Activated CD4-positive, alpha-beta memory T cell treated with anti-CD3 and anti-CD28 coated beads for 36 hours (primary cell): ENCODE data around the gene RPS6KA1. TPM values are rescaled to one million over a fixed set of nuclear protein-coding genes. Genes with fewer than 3 reads are reported as not detected.
"Not testable (repeated sequence)": the region's sequence is repeated elsewhere in the genome, so short reads cannot be mapped to it uniquely, and the experiment has no call there.

Source experiments
- CTCF ChIA-PET: fragments of 350-600 bp; sonication (Branson Sonifier 250); formaldehyde crosslinking; loops from one replicate; lab custom pipeline; 2021; ENCODE audit warnings: antibody characterized with exemption, inconsistent platforms; lab: Charles Lee
- POLR2A ChIA-PET: fragments of 350-600 bp; sonication (Branson Sonifier 250); formaldehyde crosslinking; loops from one replicate; lab custom pipeline; 2021; ENCODE audit warnings: antibody characterized with exemption; lab: Charles Lee
- DNase-seq: peaks from one replicate; pipeline ENCODE4 v3.0.0-alpha.2; 2020
- H3K27ac Mint-ChIP-seq: one replicate; pipeline ENCODE4 v1.8.0; 2021; ENCODE audit warnings: mixed read lengths
- H3K27me3 Mint-ChIP-seq: one replicate; pipeline ENCODE4 v1.8.0; 2021; ENCODE audit warnings: mixed read lengths
- H3K36me3 Mint-ChIP-seq: one replicate; pipeline ENCODE4 v1.8.0; 2021; ENCODE audit warnings: mixed read lengths
- H3K4me1 Mint-ChIP-seq: one replicate; pipeline ENCODE4 v1.8.0; 2021; ENCODE audit warnings: low read depth, mixed read lengths
- H3K4me3 Mint-ChIP-seq: one replicate; pipeline ENCODE4 v1.8.0; 2021; ENCODE audit warnings: mild to moderate bottlenecking, mixed read lengths
- H3K9me3 Mint-ChIP-seq: one replicate; pipeline ENCODE4 v1.8.0; 2021; ENCODE audit warnings: mixed read lengths
- intact Hi-C: fragments of 100-400 bp; cut with micrococcal nuclease; formaldehyde crosslinking; loops from one replicate; pipeline ENCODE4 v1.15.1; 2023
- total RNA-seq, 2 experiments: library from RNA; stranded (reverse); gene quantifications; one replicate each; pipeline ENCODE4 v1.2.3, GENCODE V29; 2021

The RPS6KA1 gene
- total RNA-seq, result 100 to 1,000 TPM; 109 to 112 TPM

- POLR2A ChIA-PET, result interaction anchor here (1.4 to 3.4 kb wide), 3 partner anchors 10 to 30 kb away, joined by 3 to 25 read pairs (median 5); no protein-coding TSS in a partner anchor
- Mint-ChIP-seq H3K27ac (peak within 1 kb of the TSS; percentile 15), H3K9me3 (no peaks in the 10 kb centered on the region), H3K36me3 (no peaks in the 10 kb centered on the region), H3K4me3 (peak within 1 kb of the TSS; percentile 83), H3K4me1 (peaks cover 29% of the 10 kb centered on the region), H3K27me3 (no peaks in the 10 kb centered on the region)
- intact Hi-C loops, result loop anchor here (1.0 kb wide), 2 partner anchors 12 to 29 kb away; no protein-coding TSS in a partner anchor
- peak; percentile 68 for DNase-seq
- CTCF ChIA-PET, result interaction anchor here (1.0 to 10.8 kb wide), 4 partner anchors 9 to 29 kb away, joined by 3 to 127 read pairs (median 6); no protein-coding TSS in a partner anchor
Measured at GRCh38 chr1:26529655-26530409, at the start of gene RPS6KA1. Gene RPS6KA1 (plus strand): TSS chr1:26529761. CDS start chr1:26529921, 160 bp downstream.

- ChIA-PET CTCF (interaction anchor here (0.9 to 1.3 kb wide), 2 partner anchors 13 to 17 kb away, joined by 4 read pairs; no protein-coding TSS in a partner anchor), POLR2A (no interaction called here)
- Mint-ChIP-seq H3K4me1 (peaks cover 11% of the 10 kb centered on the region), H3K9me3 (no peaks in the 10 kb centered on the region), H3K27me3 (no peaks in the 10 kb centered on the region), H3K36me3 (peaks cover 2% of the 10 kb centered on the region), H3K27ac (peak overlapping the region; percentile 28), H3K4me3 (no peak overlapping the region)
- intact Hi-C loops, result no loop called here
- no peak for DNase-seq
Measured at GRCh38 chr1:26482921-26483320, 46.6 kb upstream of the RPS6KA1 start.

DNA sequence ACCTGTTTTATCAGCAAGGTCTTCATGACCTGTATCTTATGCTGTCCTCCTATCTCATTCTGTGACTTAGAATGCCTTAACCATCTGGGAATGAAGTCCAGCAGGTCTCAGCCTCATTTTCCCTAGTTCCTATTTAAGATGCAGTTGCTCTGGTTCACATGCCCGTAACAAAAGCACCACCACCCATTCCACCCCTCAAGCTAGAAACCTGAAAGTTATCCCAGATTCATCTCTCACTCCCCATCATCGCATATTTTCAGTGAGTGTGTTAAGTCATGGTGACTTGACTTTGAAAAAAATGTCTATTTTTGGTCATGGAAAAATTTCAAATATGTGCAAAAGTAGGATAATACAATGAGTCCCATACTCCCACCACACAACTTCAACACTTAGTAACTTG is 45.6 kb upstream of the RPS6KA1 start:
- ChIA-PET CTCF (interaction anchor here (0.9 to 1.3 kb wide), 2 partner anchors 14 to 16 kb away, joined by 4 read pairs; no protein-coding TSS in a partner anchor), POLR2A (no interaction called here)
- H3K27ac Mint-ChIP-seq, result no peak overlapping the region
- H3K4me3 Mint-ChIP-seq, result no peak overlapping the region
- H3K36me3 Mint-ChIP-seq, result no peaks in the 10 kb centered on the region
- intact Hi-C loops, result no loop called here
- DNase-seq, result no peak
- no peaks in the 10 kb centered on the region for H3K27me3 Mint-ChIP-seq
- H3K4me1 Mint-ChIP-seq, result peaks cover 11% of the 10 kb centered on the region
- no peaks in the 10 kb centered on the region for H3K9me3 Mint-ChIP-seq

DNA sequence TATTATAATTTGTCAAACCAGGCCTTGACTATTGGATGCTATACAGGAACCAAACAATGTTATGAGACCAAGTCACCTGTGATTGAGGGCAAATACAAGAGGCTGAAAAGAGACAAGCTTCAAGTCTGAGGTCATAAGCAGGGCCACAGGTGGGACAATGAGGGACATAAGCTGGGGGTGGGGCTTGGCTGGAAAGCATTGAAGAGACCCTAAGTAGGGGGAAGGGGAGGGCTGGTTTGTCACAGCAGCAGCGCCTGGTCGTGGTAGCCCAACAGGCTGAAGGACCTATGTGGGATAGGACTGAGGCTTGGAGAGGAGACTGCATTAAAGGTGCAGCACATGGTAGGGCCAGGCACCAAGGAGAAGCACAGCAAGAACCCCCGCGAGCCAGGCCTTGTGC is 39.4 kb upstream of the RPS6KA1 start:
- Mint-ChIP-seq H3K9me3 (no peaks in the 10 kb centered on the region), H3K27ac (no peak overlapping the region), H3K27me3 (no peaks in the 10 kb centered on the region), H3K36me3 (no peaks in the 10 kb centered on the region), H3K4me1 (no peaks in the 10 kb centered on the region), H3K4me3 (no peak overlapping the region)
- intact Hi-C loops, result no loop called here
- DNase-seq, result no peak
- POLR2A ChIA-PET, result interaction anchor here (2.6 kb wide), 1 partner anchor 10 kb away, joined by 9 read pairs; no protein-coding TSS in a partner anchor
- CTCF ChIA-PET, result interaction anchor here (1.4 to 3.1 kb wide), 2 partner anchors 10 to 49 kb away, joined by 3 to 13 read pairs; no protein-coding TSS in a partner anchor

DNA sequence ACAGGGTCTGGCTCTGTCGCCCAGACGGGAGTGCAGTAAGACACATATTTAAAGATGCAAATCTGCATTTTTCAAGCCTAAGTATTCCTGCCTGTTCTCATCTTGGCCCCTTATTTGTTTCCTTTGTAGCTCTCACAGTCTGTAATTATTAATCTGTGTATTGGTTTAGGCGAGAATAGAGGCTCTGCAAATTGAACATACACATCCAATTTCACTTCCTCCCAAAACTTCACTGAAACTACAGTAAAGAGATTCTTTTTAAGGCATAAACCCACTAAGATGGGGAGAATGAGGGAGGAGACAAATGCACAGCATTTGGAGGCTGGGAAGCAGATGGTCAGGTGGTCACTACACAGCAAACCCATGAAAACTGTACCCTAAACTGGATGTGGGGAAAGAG is 36.3 kb upstream of the RPS6KA1 start:
- intact Hi-C loops, result no loop called here
- no peaks in the 10 kb centered on the region for H3K4me1 Mint-ChIP-seq
- H3K36me3 Mint-ChIP-seq, result no peaks in the 10 kb centered on the region
- ChIA-PET POLR2A (no interaction called here), CTCF (no interaction called here)
- no peak for DNase-seq
- H3K4me3 Mint-ChIP-seq, result no peak overlapping the region
- no peaks in the 10 kb centered on the region for H3K9me3 Mint-ChIP-seq
- H3K27me3 Mint-ChIP-seq, result no peaks in the 10 kb centered on the region
- H3K27ac Mint-ChIP-seq, result no peak overlapping the region

DNA sequence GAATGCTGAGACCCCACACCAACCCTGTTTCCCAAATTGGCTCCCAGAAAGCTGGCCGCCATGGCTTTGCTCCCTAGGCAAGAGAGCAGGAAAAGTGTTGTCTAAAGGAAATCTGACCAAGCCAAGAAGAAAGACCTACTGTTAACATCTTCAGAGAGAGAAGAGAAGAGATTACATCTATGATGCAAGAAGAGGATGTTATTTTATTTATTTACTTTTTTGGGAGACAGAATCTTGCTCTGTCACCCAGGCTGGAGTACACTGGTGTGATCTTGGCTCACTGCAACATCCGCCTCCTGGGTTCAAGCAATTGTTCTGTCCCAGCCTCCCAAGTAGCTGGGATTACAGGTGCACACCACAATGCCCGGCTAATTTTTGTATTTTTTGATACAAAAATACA is 35.6 kb upstream of the RPS6KA1 start:
- ChIA-PET POLR2A (no interaction called here), CTCF (no interaction called here)
- intact Hi-C loops, result no loop called here
- DNase-seq, result no peak
- Mint-ChIP-seq H3K36me3 (no peaks in the 10 kb centered on the region), H3K27me3 (no peaks in the 10 kb centered on the region), H3K4me3 (no peak overlapping the region), H3K4me1 (peaks cover 2% of the 10 kb centered on the region), H3K9me3 (no peaks in the 10 kb centered on the region), H3K27ac (no peak overlapping the region)

DNA sequence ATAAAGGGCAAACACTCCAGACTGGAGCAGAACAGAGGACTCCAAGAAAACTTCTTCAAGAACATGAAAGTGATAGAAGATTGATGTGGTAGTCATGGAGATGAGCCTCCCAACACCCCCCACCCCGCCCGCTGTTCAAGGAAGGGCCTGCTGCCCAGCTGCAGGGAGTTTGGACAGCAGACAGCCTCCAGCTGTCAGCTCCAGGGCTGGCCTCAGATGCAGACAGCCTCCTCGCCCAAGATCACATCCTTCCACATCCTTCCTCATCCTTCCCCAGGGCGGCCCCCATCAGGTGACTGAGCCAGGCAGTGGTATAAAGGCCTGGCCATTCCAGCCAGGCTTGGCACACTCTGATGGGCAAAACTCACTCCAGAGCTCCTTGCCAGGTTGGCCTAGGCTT is 32.7 kb upstream of the RPS6KA1 start:
- H3K27ac Mint-ChIP-seq, result no peak overlapping the region
- ChIA-PET CTCF (interaction anchor here (0.9 to 1.5 kb wide), 2 partner anchors 22 to 42 kb away, joined by 3 read pairs; no protein-coding TSS in a partner anchor), POLR2A (no interaction called here)

DNA sequence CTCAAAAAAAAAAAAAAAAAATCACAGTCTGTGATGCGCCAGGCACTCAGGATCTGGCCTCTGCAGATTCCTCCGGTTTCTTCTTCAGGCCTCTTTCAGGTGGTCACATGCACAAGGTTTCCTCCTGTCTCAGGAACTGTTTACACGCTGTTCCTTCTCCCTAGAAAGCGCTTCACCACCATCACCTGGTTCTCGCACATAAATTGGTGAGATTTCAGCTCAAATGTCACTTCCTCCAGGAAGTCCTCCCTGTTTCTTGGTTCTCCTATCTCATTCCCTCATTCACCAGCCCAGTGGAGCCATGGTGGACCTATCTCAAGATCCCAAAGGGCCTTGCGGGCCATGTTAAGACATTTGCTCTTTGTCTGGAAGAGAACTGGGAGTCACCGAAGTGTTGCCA is 30.7 kb upstream of the RPS6KA1 start:
- no peak for DNase-seq
- Mint-ChIP-seq H3K36me3 (no peaks in the 10 kb centered on the region), H3K4me1 (peaks cover 8% of the 10 kb centered on the region), H3K4me3 (no peak overlapping the region), H3K27ac (no peak overlapping the region), H3K27me3 (no peaks in the 10 kb centered on the region), H3K9me3 (no peaks in the 10 kb centered on the region)
- ChIA-PET POLR2A (interaction anchor here (1.9 kb wide), 1 partner anchor 31 kb away, joined by 5 read pairs; the partner anchor contains the start of gene RPS6KA1), CTCF (interaction anchor here (1.8 to 4.8 kb wide), 3 partner anchors 29 to 56 kb away, joined by 4 to 81 read pairs (median 11); no protein-coding TSS in a partner anchor)
- intact Hi-C loops, result no loop called here

More for the DNA sequence above, 32.7 kb upstream of the RPS6KA1 start:
- no peak for DNase-seq
- peaks cover 6% of the 10 kb centered on the region for H3K4me1 Mint-ChIP-seq
- no peak overlapping the region for H3K4me3 Mint-ChIP-seq
- H3K9me3 Mint-ChIP-seq, result no peaks in the 10 kb centered on the region
- no peaks in the 10 kb centered on the region for H3K27me3 Mint-ChIP-seq
- intact Hi-C loops, result no loop called here
- H3K36me3 Mint-ChIP-seq, result no peaks in the 10 kb centered on the region

GRCh38 chr1:26500488-26501175 is 28.9 kb upstream of the RPS6KA1 start:
- H3K4me3 Mint-ChIP-seq, result peak overlapping the region; percentile 88
- no peaks in the 10 kb centered on the region for H3K27me3 Mint-ChIP-seq
- peaks cover 8% of the 10 kb centered on the region for H3K4me1 Mint-ChIP-seq
- ChIA-PET POLR2A (interaction anchor here (0.6 to 2.4 kb wide), 19 partner anchors 11 to 388 kb away, joined by 3 to 23 read pairs (median 5); partner anchors contain the start of genes CEP85, DHDDS, HMGN2 and PIGV), CTCF (interaction anchor here (0.6 to 4.8 kb wide), 38 partner anchors 11 to 378 kb away, joined by 3 to 81 read pairs (median 5); partner anchors contain the start of genes DHDDS, PIGV and RPS6KA1)
- intact Hi-C loops, result loop anchor here (1.0 to 2.0 kb wide), 5 partner anchors 28 to 290 kb away; partner anchors contain the start of genes HMGN2 and RPS6KA1
- H3K27ac Mint-ChIP-seq, result peak overlapping the region; percentile 93
- H3K36me3 Mint-ChIP-seq, result no peaks in the 10 kb centered on the region
- DNase-seq, result peak; percentile 93
- H3K9me3 Mint-ChIP-seq, result no peaks in the 10 kb centered on the region

DNA sequence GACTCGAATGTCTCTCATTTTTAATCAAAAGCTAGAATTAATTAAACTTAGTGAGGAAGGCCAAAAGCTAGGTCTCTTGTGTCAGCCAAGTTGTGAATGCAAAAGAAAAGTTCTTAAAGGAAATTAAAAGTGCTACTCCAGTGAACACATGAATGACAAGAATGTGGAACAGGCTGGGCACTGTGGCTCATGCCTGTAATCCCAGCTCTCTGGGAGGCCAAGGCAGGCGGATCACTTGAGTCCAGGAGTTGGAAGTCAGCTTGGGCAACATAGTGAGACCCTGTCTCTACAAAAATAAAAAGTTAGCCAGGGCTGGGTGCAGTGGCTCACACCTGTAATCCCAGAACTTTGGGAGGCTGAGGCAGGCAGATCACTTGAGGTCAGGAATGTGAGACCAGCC is 18.9 kb upstream of the RPS6KA1 start:
- H3K27me3 Mint-ChIP-seq, H3K27ac Mint-ChIP-seq, H3K36me3 Mint-ChIP-seq, H3K9me3 Mint-ChIP-seq, intact Hi-C loops, DNase-seq, H3K4me3 Mint-ChIP-seq, H3K4me1 Mint-ChIP-seq, POLR2A ChIA-PET: not testable (repeated sequence)
- CTCF ChIA-PET, result interaction anchor here (1.1 kb wide), 1 partner anchor 181 kb away, joined by 3 read pairs; no protein-coding TSS in a partner anchor

DNA sequence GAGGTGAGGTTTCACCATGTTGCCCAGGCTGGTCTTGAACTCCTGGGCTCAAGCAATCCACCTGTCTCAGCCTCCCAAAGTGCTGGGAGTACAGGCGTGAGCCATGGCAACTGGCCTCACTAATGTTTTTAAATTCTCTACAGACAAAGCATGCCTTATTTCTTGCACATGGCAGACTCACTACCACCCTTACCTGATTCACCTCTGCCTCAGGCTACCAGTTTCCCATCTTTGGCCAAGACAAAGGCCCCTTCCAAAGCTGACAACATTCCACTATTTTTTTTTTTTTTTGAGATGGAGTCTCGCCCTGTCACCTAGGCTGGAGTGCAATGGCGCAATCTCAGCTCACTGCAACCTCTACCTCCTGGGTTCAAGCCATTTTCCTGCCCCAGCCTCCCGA is 13.7 kb upstream of the RPS6KA1 start:
- H3K4me1 Mint-ChIP-seq, intact Hi-C loops, H3K9me3 Mint-ChIP-seq, H3K36me3 Mint-ChIP-seq, POLR2A ChIA-PET, H3K27me3 Mint-ChIP-seq, CTCF ChIA-PET, H3K4me3 Mint-ChIP-seq, DNase-seq, H3K27ac Mint-ChIP-seq: not testable (repeated sequence)
